C4-2B (cell line): ENCODE data around the gene CCDC57.
"Not testable (repeated sequence)": the region's sequence is repeated elsewhere in the genome, so short reads cannot be mapped to it uniquely, and the experiment has no call there.

ENCODE experiments used
- H3K27ac ChIP-seq: fragments of 450-650 bp; 2 replicates; pipeline ENCODE4 v1.5.1; 2017
- CTCF ChIP-seq: fragments of 450-650 bp; conservative IDR thresholded peaks from 2 replicates; pipeline ENCODE4 v1.5.1; 2017; ENCODE audit warnings: mild to moderate bottlenecking
- ZFX ChIP-seq: fragments of 450-650 bp; IDR thresholded peaks from 2 replicates; pipeline ENCODE4 v1.6.1; 2017

Gene CCDC57

DNA sequence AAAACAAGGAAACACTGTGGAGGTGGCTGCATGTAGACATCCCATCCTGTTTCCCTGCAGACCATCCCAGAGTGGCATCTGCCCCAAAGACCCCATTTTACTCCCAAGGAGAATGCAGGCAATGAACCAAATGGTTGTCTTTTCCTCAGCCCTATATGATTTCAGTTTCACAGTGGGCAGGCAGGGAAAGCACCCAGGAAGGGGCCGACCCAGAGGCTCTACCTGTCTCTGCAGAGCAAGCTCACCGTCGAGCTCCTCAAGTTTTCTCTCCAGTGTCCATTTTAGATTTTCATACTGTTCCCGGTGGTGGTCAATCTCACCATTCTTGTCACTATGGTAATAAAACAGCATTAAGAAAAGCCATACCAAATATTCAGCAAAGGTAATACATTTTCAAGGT is 14.6 kb downstream of the CCDC57 start:
- no peak overlapping the region for H3K27ac ChIP-seq
- TF ChIP-seq CTCF = no peak

DNA sequence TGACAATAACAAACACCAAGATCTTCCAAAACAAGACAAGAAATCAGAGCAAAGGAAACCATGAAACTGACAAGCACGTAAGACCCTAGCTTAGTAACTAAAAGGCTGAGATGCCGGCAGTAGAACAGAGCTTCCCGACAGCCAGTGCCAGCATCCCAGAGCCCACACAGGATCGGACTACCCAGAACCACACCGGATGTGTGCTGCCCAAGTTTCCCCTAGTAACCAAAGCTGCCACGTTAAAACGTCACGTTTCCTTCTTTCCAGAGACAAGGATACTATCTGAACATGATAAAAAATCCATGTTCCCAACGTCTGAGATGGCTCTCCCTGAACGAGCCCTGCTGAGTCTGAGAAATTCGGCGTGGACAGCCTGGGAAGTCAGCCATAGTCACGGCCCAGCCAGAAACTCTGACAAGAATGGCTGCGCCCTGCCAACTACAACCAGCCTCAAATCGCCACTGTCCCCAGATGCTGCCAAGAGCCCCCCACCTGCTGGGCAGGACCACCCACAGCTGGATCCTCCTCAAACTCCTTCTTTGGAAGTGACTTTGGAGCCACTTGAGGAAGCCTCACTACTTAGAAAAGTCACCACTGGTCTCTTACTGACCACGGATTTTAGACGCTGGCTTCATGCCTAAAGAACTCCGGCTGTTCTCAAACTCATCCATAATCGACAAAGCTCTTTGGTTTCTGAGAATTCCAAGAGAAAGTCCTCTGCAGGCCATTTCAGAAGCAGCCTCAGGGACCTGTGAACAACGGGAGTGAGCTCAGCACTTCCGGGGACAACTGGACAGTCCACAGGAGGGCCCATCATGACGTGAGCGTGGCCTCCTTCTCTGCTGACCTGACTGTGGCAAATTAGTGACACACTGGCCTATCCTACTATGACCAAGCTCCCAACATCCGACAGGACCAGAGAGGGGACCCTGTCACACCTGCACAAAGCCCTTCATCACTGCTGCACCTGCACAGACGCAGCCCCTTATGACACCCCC is 16.7 kb downstream of the CCDC57 start:
- TF ChIP-seq CTCF (no peak), ZFX (no peak)

GRCh38 chr17:82194765-82195164 is 17.9 kb downstream of the CCDC57 start:
- H3K27ac ChIP-seq = no peak overlapping the region
- TF ChIP-seq ZFX (no peak), CTCF (no peak)

More for the DNA sequence above, 16.7 kb downstream of the CCDC57 start:
- no peak overlapping the region for H3K27ac ChIP-seq

DNA sequence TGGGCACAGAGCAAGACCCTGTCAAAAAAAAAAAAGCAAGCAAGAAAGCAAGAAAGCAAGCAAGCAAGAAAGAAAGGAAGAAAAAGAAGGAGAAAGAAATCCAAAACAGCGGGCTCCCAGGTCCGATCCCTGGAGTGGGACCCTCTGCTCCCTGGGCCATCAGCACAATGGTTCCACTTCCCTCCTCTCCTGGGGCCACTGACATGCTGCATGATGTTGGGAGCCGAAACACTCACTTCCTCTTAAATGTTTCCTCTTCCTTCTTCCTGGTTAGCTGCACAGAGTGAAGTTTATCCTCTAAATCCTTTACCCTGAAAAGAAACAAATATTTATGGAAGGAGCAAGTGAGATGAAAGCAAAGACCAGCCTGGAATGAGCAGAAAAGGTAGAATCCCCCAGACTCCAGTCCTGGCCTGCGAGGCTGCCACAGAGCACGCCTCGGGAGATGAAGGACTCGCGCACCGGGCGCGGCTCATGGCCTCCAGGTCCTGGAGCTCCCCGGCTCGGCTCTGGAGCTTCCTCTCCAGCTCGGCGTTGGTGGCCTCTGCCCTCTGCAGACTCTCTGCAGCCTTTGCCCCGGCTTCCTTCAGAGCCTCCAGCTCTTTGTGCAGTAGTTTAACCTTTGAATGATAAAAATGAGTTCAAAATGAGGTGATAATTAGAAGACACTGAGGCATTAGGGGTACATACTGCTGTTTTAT is 19.0 kb downstream of the CCDC57 start:
- no peak for TF ChIP-seq CTCF
- TF ChIP-seq ZFX = no peak
- H3K27ac ChIP-seq = peak overlapping the region; percentile 3; the same call in 1 of the 2 replicates

DNA sequence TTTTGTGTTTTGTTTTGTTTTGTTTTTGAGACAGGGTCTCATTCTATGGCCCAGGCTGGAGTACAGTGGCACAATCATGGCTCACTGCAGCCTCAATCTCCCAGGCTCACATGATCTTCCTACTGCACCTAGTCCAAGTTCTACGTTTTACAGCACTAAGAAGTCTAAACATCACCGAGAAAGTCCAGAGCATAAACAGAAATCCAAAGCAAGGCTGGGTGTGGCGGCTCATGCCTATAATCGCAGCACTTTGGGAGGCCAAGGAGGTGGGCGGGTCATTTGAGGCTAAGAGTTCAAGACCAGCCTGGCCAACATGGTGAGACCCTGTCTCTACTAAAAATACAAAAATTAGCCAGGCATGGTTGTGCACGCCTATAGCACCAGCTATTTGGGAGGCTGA is 19.6 kb downstream of the CCDC57 start:
- H3K27ac ChIP-seq = not testable (repeated sequence)

- no peak overlapping the region for H3K27ac ChIP-seq
- TF ChIP-seq CTCF (no peak), ZFX (no peak)
Measured at GRCh38 chr17:82188001-82188961, 24.4 kb downstream of the CCDC57 start.

DNA sequence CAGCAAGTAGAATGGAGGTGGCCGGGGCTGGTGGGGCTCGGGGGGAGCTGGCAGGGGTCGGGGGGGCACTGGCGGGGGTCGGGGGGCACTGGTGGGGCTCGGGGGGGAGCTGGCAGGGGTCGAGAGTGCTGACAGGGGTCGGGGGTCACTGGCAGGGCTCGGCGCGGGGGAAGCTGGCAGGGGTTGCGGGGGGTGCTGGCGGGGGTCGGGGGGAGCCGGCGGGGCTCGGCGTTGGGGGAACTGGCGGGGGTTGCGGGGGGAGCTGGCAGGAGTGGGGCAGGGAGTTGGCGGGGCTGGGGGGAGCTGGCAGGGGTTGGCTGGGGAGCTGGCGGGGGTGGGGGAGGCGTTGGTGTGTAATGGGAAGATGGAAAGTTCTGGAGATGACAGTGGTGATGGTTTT is 25.1 kb downstream of the CCDC57 start:
- H3K27ac ChIP-seq = no peak overlapping the region

More for the DNA sequence above, 25.1 kb downstream of the CCDC57 start:
- TF ChIP-seq CTCF (no peak), ZFX (no peak)
